Endothelial cell of umbilical vein (primary cell): ENCODE measurements around the gene WDR27. TPM values are rescaled to one million over a fixed set of nuclear protein-coding genes. Genes with fewer than 3 reads are reported as not detected.

Experiments used
- BruUV-seq: library from RNA; stranded (reverse); fragments of 400-500 nt; replicated peaks from 2 replicates; lab custom pipeline; 2021; lab: Mats Ljungman, UMichigan
- CTCF ChIA-PET: fragments of 300-600, 350-600 bp; sonication (Branson Sonifier 250); formaldehyde crosslinking; loops from one replicate; lab custom pipeline; 2021; ENCODE audit warnings: antibody characterized with exemption, inconsistent platforms; lab: Charles Lee
- POLR2A ChIA-PET: fragments of 300-600, 350-600 bp; sonication (Branson Sonifier 250); formaldehyde crosslinking; loops from one replicate; lab custom pipeline; 2021; ENCODE audit warnings: antibody characterized with exemption, inconsistent platforms; lab: Charles Lee
- DNase-seq: peaks from one replicate; pipeline ENCODE4 v3.0.0-alpha.2; 2011; ENCODE audit warnings: low read depth, low spot score
- FAIRE-seq: peaks from 2 replicates; lab custom pipeline; 2011; peaks lifted over from hg19 to GRCh38; lab: Jason Lieb, UNC
- H2AFZ ChIP-seq: 2 replicates; pipeline ENCODE4 v1.6.0; 2012; ENCODE audit warnings: low read depth, low read length, control low read depth, inconsistent platforms
- H3K27ac ChIP-seq: 2 replicates; pipeline ENCODE4 v1.5.1; 2011; ENCODE audit warnings: low read depth, mild to moderate bottlenecking, control low read depth, low read length, moderate library complexity; ENCODE audit not compliant: insufficient read depth
- H3K27me3 ChIP-seq, 2 experiments: 2 replicates each; pipeline versions ENCODE4 v1.6.0 to v1.6.1; 2011; ENCODE audit warnings: low read length in 2 of 2, mixed read lengths in 1 of 2; ENCODE audit not compliant: control insufficient read depth in 2 of 2, insufficient read depth in 2 of 2
- H3K36me3 ChIP-seq, 2 experiments: 2 replicates in 1 of 2; 3 replicates in 1 of 2; pipeline ENCODE4 v1.5.1; 2011; ENCODE audit warnings: low read length in 2 of 2, mild to moderate bottlenecking in 1 of 2, moderate library complexity in 1 of 2; ENCODE audit not compliant: control insufficient read depth in 2 of 2, insufficient read depth in 2 of 2; ENCODE audit errors: extremely low read depth in 1 of 2
- H3K4me1 ChIP-seq: 3 replicates; pipeline ENCODE4 v1.5.1; 2011; ENCODE audit warnings: mild to moderate bottlenecking, low read length; ENCODE audit not compliant: control insufficient read depth, insufficient read depth; ENCODE audit errors: extremely low read depth
- H3K4me2 ChIP-seq: 2 replicates; pipeline ENCODE4 v1.6.1; 2011; ENCODE audit warnings: low read length, control low read depth, mixed read lengths; ENCODE audit not compliant: insufficient read depth
- H3K4me3 ChIP-seq, 3 experiments: fragments of 200-600 bp in 1 of 3; sonication (generic), shearing (Covaris generic) in 1 of 3; replicated peaks in 1 of 3; 2 replicates each; pipeline ENCODE4 v1.5.1; 2011 to 2016; ENCODE audit warnings: control low read depth in 3 of 3, low read length in 3 of 3, mild to moderate bottlenecking in 2 of 3, inconsistent platforms in 1 of 3, low read depth in 1 of 3, moderate library complexity in 1 of 3; ENCODE audit not compliant: insufficient read depth in 1 of 3
- H3K79me2 ChIP-seq: 2 replicates; pipeline ENCODE4 v1.6.0; 2012; ENCODE audit warnings: low read length, inconsistent platforms; ENCODE audit not compliant: control insufficient read depth, insufficient read depth
- H3K9ac ChIP-seq: replicated peaks from 2 replicates; pipeline ENCODE3; 2011; ENCODE audit warnings: low read length, control low read depth; ENCODE audit not compliant: insufficient read depth; ENCODE audit errors: extremely low read depth
- H3K9me1 ChIP-seq: replicated peaks from 3 replicates; pipeline ENCODE4 v1.6.0; 2011; ENCODE audit warnings: mild to moderate bottlenecking, low read length; ENCODE audit not compliant: control insufficient read depth, insufficient read depth; ENCODE audit errors: extremely low read depth
- H3K9me3 ChIP-seq: replicated peaks from 2 replicates; pipeline ENCODE4 v1.5.1; 2012; ENCODE audit warnings: low read length, inconsistent platforms; ENCODE audit not compliant: control insufficient read depth, insufficient read depth
- H4K20me1 ChIP-seq: replicated peaks from 2 replicates; pipeline ENCODE3; 2011; ENCODE audit warnings: mild to moderate bottlenecking, low read length; ENCODE audit not compliant: control insufficient read depth, insufficient read depth; ENCODE audit errors: extremely low read depth
- CTCF ChIP-seq, 2 donors: IDR thresholded peaks; 1 replicate in 1 of 2; 2 replicates in 1 of 2; pipeline ENCODE4 v1.5.1; 2011; ENCODE audit warnings: low read length in 2 of 2, mild to moderate bottlenecking in 2 of 2, moderate library complexity in 2 of 2, control low read depth in 1 of 2, inconsistent platforms in 1 of 2, low read depth in 1 of 2; ENCODE audit not compliant: insufficient read depth in 1 of 2; ENCODE audit errors: extremely low read depth in 1 of 2
- EZH2 ChIP-seq: IDR thresholded peaks from 2 replicates; pipeline ENCODE4 v1.6.1; 2012; ENCODE audit warnings: borderline replicate concordance, low read depth, mild to moderate bottlenecking, moderate library complexity, low read length, inconsistent platforms; ENCODE audit not compliant: severe bottlenecking
- FOS ChIP-seq: IDR thresholded peaks from 2 replicates; pipeline ENCODE4 v1.6.1; 2011; ENCODE audit warnings: mild to moderate bottlenecking, low read length, moderate library complexity, borderline replicate concordance; ENCODE audit not compliant: insufficient read depth
- GATA2 ChIP-seq: IDR thresholded peaks from 2 replicates; pipeline ENCODE4 v1.7.0; 2011; ENCODE audit warnings: low read depth, mild to moderate bottlenecking, moderate library complexity, mixed read lengths, low read length; ENCODE audit not compliant: insufficient read length, insufficient read depth
- JUN ChIP-seq: IDR thresholded peaks from 2 replicates; pipeline ENCODE4 v1.6.1; 2011; ENCODE audit warnings: borderline replicate concordance, low read depth; ENCODE audit not compliant: insufficient read length, insufficient read depth
- MYC ChIP-seq: IDR thresholded peaks from one replicate; pipeline ENCODE4 v1.6.1; 2011; ENCODE audit warnings: mild to moderate bottlenecking, low read depth, low read length
- POLR2A ChIP-seq: IDR thresholded peaks from 2 replicates; pipeline ENCODE4 v1.6.1; 2012; ENCODE audit warnings: low read depth, mild to moderate bottlenecking, control low read depth, low read length
- POLR2AphosphoS5 ChIP-seq: IDR thresholded peaks from 2 replicates; pipeline ENCODE4 v1.6.1; 2012; ENCODE audit warnings: low read depth, mild to moderate bottlenecking, control low read depth, low read length, moderate library complexity; ENCODE audit not compliant: insufficient read depth
- dilution Hi-C: fragments of 300-500 bp; cut with MboI; formaldehyde crosslinking; loops from one replicate; pipeline ENCODE4 v1.15.0; 2019; ENCODE audit warnings: low sequenced_read_pairs; ENCODE audit not compliant: extremely low pct_ligation_motif_present
- intact Hi-C: fragments of 100-400 bp; cut with micrococcal nuclease; formaldehyde crosslinking; loops from one replicate; pipeline ENCODE4 v1.10.0; 2022
- polyA plus RNA-seq, 4 experiments: library from polyadenylated mRNA; depleted of rRNA in 3 of 4; stranded (reverse) in 3 of 4; unstranded in 1 of 4; fragments of >200 nt; gene quantifications; 2 replicates each; pipeline versions ENCODE4 v1.2.1 to v1.2.3, GENCODE V29; 2011 to 2012; ENCODE audit warnings: missing spikeins in 1 of 4
- total RNA-seq: library from RNA; stranded (reverse); gene quantifications from 2 replicates; pipeline ENCODE4 v1.2.3, GENCODE V29; 2021
- TF ChIP-seq, protein P1 (sequence below): IDR thresholded peaks from 2 replicates; pipeline ENCODE4 v1.6.1; 2011; ENCODE audit not compliant: insufficient read depth, insufficient read length

Gene WDR27
- total and polyA plus RNA-seq, 2 donors (not counting 3 experiments of a cell fraction or from before 2014, with no cell fraction given): 60.1 to 69.7 TPM

- Histone ChIP-seq H3K9me1 (no peaks in the 10 kb centered on the region), H2AFZ (no peak overlapping the region), H3K79me2 (no peaks in the 10 kb centered on the region), H3K4me3 (no peak overlapping the region), H3K27me3 (no peaks in the 10 kb centered on the region), H4K20me1 (no peaks in the 10 kb centered on the region), H3K9me3 (no peaks in the 10 kb centered on the region), H3K4me1 (peaks cover 9% of the 10 kb centered on the region), H3K9ac (no peak overlapping the region), H3K36me3 (peaks cover 0 to 3% of the 10 kb centered on the region in 2 experiments), H3K4me2 (no peak overlapping the region), H3K27ac (no peak overlapping the region)
- ChIA-PET POLR2A (no interaction called here), CTCF (no interaction called here)
- dilution Hi-C loops: no loop called here
- DNase-seq (no peak), FAIRE-seq (no peak)
- no peak for TF ChIP-seq POLR2AphosphoS5
- no peak for TF ChIP-seq MYC
- TF ChIP-seq, protein P1, sequence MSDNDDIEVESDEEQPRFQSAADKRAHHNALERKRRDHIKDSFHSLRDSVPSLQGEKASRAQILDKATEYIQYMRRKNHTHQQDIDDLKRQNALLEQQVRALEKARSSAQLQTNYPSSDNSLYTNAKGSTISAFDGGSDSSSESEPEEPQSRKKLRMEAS: no peak
- TF ChIP-seq FOS: no peak
- TF ChIP-seq JUN: no peak
- no peak for TF ChIP-seq EZH2
- no peak for TF ChIP-seq CTCF (IDR thresholded peaks at IDR 0.05; ENCODE audit: extremely low read depth in 1 of 2, insufficient read depth in 1 of 2, low read depth in 1 of 2, low read length in 2 of 2)
- no peak for TF ChIP-seq GATA2
- no peak for TF ChIP-seq POLR2A
- BruUV-seq: no TSS peak
- intact Hi-C loops: no loop called here
These were observed 69.0 kb downstream of the WDR27 start for GRCh38 chr6:169632841-169633240.
